Measurements from ENCODE around the gene CMSS1. TPM values are rescaled to one million over a fixed set of nuclear protein-coding genes. Genes with fewer than 3 reads are reported as not detected.

Gene CMSS1
- total RNA-seq, 1 experiment from 2014 or later, result 64.1 TPM

GRCh38 chr3:99875929-99876841 lies 58.5 kb downstream of the CMSS1 start:
- ChIA-PET RAD21 (ENCODE audit: low non-redundant PET in 1 of 2, low total read pairs in 2 of 2, uncharacterized antibody in 2 of 2, unreplicated experiment in 2 of 2) (no interaction called here), POLR2A (no interaction called here), CTCF (no interaction called here)
- no peak for ATAC-seq
- Histone ChIP-seq H3K36me3 (ENCODE audit: control insufficient read depth in 1 of 2, insufficient read depth in 2 of 2, low read length in 2 of 2) (no peaks in the 10 kb centered on the region), H3K4me2 (ENCODE audit: low read length) (no peak overlapping the region), H2AFZ (ENCODE audit: low read depth, low read length, poor library complexity, severe bottlenecking) (no peak overlapping the region), H3K27ac (ENCODE audit: low read depth, low read length) (no peak overlapping the region), H3K4me1 (ENCODE audit: control insufficient read depth in 1 of 2, insufficient read depth in 2 of 2, low read length in 2 of 2) (peaks cover 0 to 13% of the 10 kb centered on the region in 2 experiments; a peak in 2 of 4 replicates), H3K9ac (ENCODE audit: low read length) (no peak overlapping the region), H3K27me3 (ENCODE audit: insufficient read depth, low read length) (no peaks in the 10 kb centered on the region), H3K4me3 (replicated peaks in 1 of 2; ENCODE audit: low read depth in 1 of 2, low read length in 2 of 2) (no peak overlapping the region), H3K9me3 (ENCODE audit: control insufficient read depth in 1 of 2, insufficient read depth in 1 of 2, low read depth in 1 of 2, low read length in 2 of 2) (no peaks in the 10 kb centered on the region), H3K9me2 (ENCODE audit: insufficient read depth) (no peaks in the 10 kb centered on the region), H3K79me2 (ENCODE audit: insufficient read depth, low read length) (peaks cover 8% of the 10 kb centered on the region; the same call in 1 of the 2 replicates), H4K20me1 (ENCODE audit: insufficient read depth) (no peaks in the 10 kb centered on the region)
- DNase-seq (ENCODE audit: low read depth, low spot score), result no peak
- no TSS peak for BruUV-seq (replicated peaks)
- no peak for TF ChIP-seq ZBTB33 (IDR thresholded peaks at IDR 0.05; ENCODE audit: extremely low read depth, insufficient replicate concordance, low read length)
- no peak for TF ChIP-seq TCF7L2 (IDR thresholded peaks at IDR 0.05; ENCODE audit: borderline replicate concordance, extremely low read depth, insufficient read depth, insufficient read length)
- no peak for TF ChIP-seq YY1 (IDR thresholded peaks at IDR 0.05; ENCODE audit: extremely low read depth, insufficient replicate concordance, low read depth, low read length)
- no peak for TF ChIP-seq EZH2 (IDR thresholded peaks at IDR 0.05)
- TF ChIP-seq, protein P1, sequence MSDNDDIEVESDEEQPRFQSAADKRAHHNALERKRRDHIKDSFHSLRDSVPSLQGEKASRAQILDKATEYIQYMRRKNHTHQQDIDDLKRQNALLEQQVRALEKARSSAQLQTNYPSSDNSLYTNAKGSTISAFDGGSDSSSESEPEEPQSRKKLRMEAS (IDR thresholded peaks at IDR 0.05), result no peak
- no peak for TF ChIP-seq SRF (IDR thresholded peaks at IDR 0.05; ENCODE audit: low read depth)
- TF ChIP-seq POLR2AphosphoS5 (IDR thresholded peaks at IDR 0.05; ENCODE audit: low read depth, low read length), result no peak
- TF ChIP-seq CBX3 (IDR thresholded peaks at IDR 0.05; ENCODE audit: low read depth), result no peak
- TF ChIP-seq RAD21 (IDR thresholded peaks at IDR 0.05; ENCODE audit: low read depth), result no peak
- TF ChIP-seq SP1 (IDR thresholded peaks at IDR 0.05; ENCODE audit: low read depth), result no peak
- TF ChIP-seq EGR1 (IDR thresholded peaks at IDR 0.05; ENCODE audit: low read depth), result no peak
- no peak for TF ChIP-seq POLR2A (IDR thresholded peaks at IDR 0.05; ENCODE audit: borderline replicate concordance, extremely low read depth, insufficient read depth, insufficient read length)
- no peak for TF ChIP-seq ZNF274 (IDR thresholded peaks at IDR 0.05; ENCODE audit: low read depth, low read length)
- no peak for TF ChIP-seq ZFX (IDR thresholded peaks at IDR 0.05)
- TF ChIP-seq FOSL1 (IDR thresholded peaks at IDR 0.05; ENCODE audit: low read depth), result no peak
- no peak for TF ChIP-seq SIN3A (IDR thresholded peaks at IDR 0.05; ENCODE audit: low read depth)
- no peak for TF ChIP-seq ELF1 (IDR thresholded peaks at IDR 0.05; ENCODE audit: borderline replicate concordance, low read depth)
- TF ChIP-seq, protein P2, sequence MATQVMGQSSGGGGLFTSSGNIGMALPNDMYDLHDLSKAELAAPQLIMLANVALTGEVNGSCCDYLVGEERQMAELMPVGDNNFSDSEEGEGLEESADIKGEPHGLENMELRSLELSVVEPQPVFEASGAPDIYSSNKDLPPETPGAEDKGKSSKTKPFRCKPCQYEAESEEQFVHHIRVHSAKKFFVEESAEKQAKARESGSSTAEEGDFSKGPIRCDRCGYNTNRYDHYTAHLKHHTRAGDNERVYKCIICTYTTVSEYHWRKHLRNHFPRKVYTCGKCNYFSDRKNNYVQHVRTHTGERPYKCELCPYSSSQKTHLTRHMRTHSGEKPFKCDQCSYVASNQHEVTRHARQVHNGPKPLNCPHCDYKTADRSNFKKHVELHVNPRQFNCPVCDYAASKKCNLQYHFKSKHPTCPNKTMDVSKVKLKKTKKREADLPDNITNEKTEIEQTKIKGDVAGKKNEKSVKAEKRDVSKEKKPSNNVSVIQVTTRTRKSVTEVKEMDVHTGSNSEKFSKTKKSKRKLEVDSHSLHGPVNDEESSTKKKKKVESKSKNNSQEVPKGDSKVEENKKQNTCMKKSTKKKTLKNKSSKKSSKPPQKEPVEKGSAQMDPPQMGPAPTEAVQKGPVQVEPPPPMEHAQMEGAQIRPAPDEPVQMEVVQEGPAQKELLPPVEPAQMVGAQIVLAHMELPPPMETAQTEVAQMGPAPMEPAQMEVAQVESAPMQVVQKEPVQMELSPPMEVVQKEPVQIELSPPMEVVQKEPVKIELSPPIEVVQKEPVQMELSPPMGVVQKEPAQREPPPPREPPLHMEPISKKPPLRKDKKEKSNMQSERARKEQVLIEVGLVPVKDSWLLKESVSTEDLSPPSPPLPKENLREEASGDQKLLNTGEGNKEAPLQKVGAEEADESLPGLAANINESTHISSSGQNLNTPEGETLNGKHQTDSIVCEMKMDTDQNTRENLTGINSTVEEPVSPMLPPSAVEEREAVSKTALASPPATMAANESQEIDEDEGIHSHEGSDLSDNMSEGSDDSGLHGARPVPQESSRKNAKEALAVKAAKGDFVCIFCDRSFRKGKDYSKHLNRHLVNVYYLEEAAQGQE (IDR thresholded peaks at IDR 0.05; ENCODE audit: low read depth), result no peak
- intact Hi-C loops (cut with micrococcal nuclease), result no loop called here
